SK-N-MC (cell line): ENCODE results near the gene ASTN2.
A peak's percentile ranks its signal among the peaks of the same experiment; 100 is the strongest.

Experiments used
- DNase-seq: peaks from one replicate; pipeline ENCODE4 v3.0.0-alpha.2; 2011; ENCODE audit warnings: low read depth, low spot score
- H3K27ac ChIP-seq: fragments of 200-600 bp; sonication (generic); 2 replicates; pipeline ENCODE4 v1.5.1; 2016; ENCODE audit warnings: mixed run types
- H3K36me3 ChIP-seq: fragments of 200-600 bp; sonication (generic); 2 replicates; pipeline ENCODE4 v1.6.1; 2017; ENCODE audit warnings: antibody characterized with exemption, low read length, mixed read lengths; ENCODE audit not compliant: insufficient read depth
- H3K4me3 ChIP-seq: fragments of 200-600 bp; sonication (generic); 2 replicates; pipeline ENCODE4 v1.5.1; 2016
- H3K9ac ChIP-seq: fragments of 200-600 bp; sonication (generic); 2 replicates; pipeline ENCODE4 v1.8.0; 2017; ENCODE audit warnings: mixed run types, mixed read lengths; ENCODE audit not compliant: insufficient read length
- H3K9me3 ChIP-seq: fragments of 200-600 bp; sonication (generic); 2 replicates; pipeline ENCODE4 v1.6.1; 2017; ENCODE audit warnings: low read depth, mild to moderate bottlenecking, antibody characterized with exemption, low read length, moderate library complexity, mixed read lengths
- EZH2 ChIP-seq: fragments of 200-600 bp; sonication (generic); IDR thresholded peaks from one replicate; pipeline ENCODE4 v1.6.1; 2017; ENCODE audit warnings: antibody characterized with exemption
- FOXP2 ChIP-seq: optimal IDR thresholded peaks from 2 replicates; pipeline ENCODE3; 2011; ENCODE audit warnings: mild to moderate bottlenecking, moderate library complexity; ENCODE audit not compliant: insufficient read depth; ENCODE audit errors: extremely low read length, control extremely low read depth
- POLR2AphosphoS5 ChIP-seq: IDR thresholded peaks from 2 replicates; pipeline ENCODE4 v1.6.1; 2012; ENCODE audit warnings: mild to moderate bottlenecking, low read depth, low read length, borderline replicate concordance

The ASTN2 gene

GRCh38 chr9:117182046-117182445, 232.8 kb downstream of the ASTN2 start:
- no peak for DNase-seq
- peak; percentile 24 for TF ChIP-seq FOXP2
- TF ChIP-seq POLR2AphosphoS5 = no peak
- Histone ChIP-seq H3K36me3 (no peaks in the 10 kb centered on the region), H3K9me3 (no peaks in the 10 kb centered on the region; the same call in 1 of the 2 replicates), H3K27ac (peak overlapping the region; percentile 94), H3K9ac (peak overlapping the region; percentile 24), H3K4me3 (peak overlapping the region; percentile 51)

GRCh38 chr9:117180896-117181445, 233.9 kb downstream of the ASTN2 start:
- no peak overlapping the region for H3K9ac ChIP-seq
- DNase-seq = peak; percentile 79
- peak overlapping the region; percentile 94 for H3K27ac ChIP-seq
- no peak for TF ChIP-seq EZH2
- TF ChIP-seq FOXP2 = no peak
- no peak; the same call in 1 of the 2 replicates for TF ChIP-seq POLR2AphosphoS5
- no peaks in the 10 kb centered on the region; the same call in 1 of the 2 replicates for H3K9me3 ChIP-seq
- H3K4me3 ChIP-seq = peak overlapping the region; percentile 51
- no peaks in the 10 kb centered on the region for H3K36me3 ChIP-seq

GRCh38 chr9:117178596-117179375, 236.1 kb downstream of the ASTN2 start:
- Histone ChIP-seq H3K4me3 (peak overlapping the region; percentile 30), H3K36me3 (no peaks in the 10 kb centered on the region), H3K9me3 (no peaks in the 10 kb centered on the region; the same call in 1 of the 2 replicates), H3K27ac (peak overlapping the region; percentile 94), H3K9ac (no peak overlapping the region)
- peak; percentile 57 for DNase-seq
- TF ChIP-seq EZH2 = no peak
- TF ChIP-seq FOXP2 = peak; percentile 74
- TF ChIP-seq POLR2AphosphoS5 = peak; percentile 42; the same call in 1 of the 2 replicates

GRCh38 chr9:117170567-117170966, 244.3 kb downstream of the ASTN2 start:
- Histone ChIP-seq H3K4me3 (no peak overlapping the region), H3K9me3 (no peaks in the 10 kb centered on the region), H3K9ac (no peak overlapping the region), H3K36me3 (no peaks in the 10 kb centered on the region), H3K27ac (no peak overlapping the region)
- DNase-seq = no peak
- no peak for TF ChIP-seq EZH2
- TF ChIP-seq POLR2AphosphoS5 = no peak
- no peak for TF ChIP-seq FOXP2

- DNase-seq = peak; percentile 84
- no peaks in the 10 kb centered on the region for H3K9me3 ChIP-seq
- H3K36me3 ChIP-seq = no peaks in the 10 kb centered on the region
- TF ChIP-seq POLR2AphosphoS5 (no peak), EZH2 (no peak), FOXP2 (no peak)
- H3K27ac ChIP-seq = peak overlapping the region; percentile 15
- peak overlapping the region; percentile 63 for H3K4me3 ChIP-seq
- no peak overlapping the region for H3K9ac ChIP-seq
Measured at GRCh38 chr9:117169089-117169621, 245.7 kb downstream of the ASTN2 start.

- H3K27ac ChIP-seq = no peak overlapping the region
- no peak for DNase-seq
- TF ChIP-seq POLR2AphosphoS5 (no peak), EZH2 (no peak), FOXP2 (no peak)
- H3K4me3 ChIP-seq = no peak overlapping the region
- H3K9ac ChIP-seq = no peak overlapping the region
- no peaks in the 10 kb centered on the region for H3K36me3 ChIP-seq
- H3K9me3 ChIP-seq = no peaks in the 10 kb centered on the region
Measured at GRCh38 chr9:117164512-117164911, 250.3 kb downstream of the ASTN2 start.

GRCh38 chr9:117160254-117160653, 254.6 kb downstream of the ASTN2 start:
- H3K27ac ChIP-seq = no peak overlapping the region
- no peak for DNase-seq
- TF ChIP-seq POLR2AphosphoS5 = no peak
- no peak for TF ChIP-seq FOXP2
- TF ChIP-seq EZH2 = no peak
- H3K36me3 ChIP-seq = no peaks in the 10 kb centered on the region
- H3K4me3 ChIP-seq = no peak overlapping the region
- no peak overlapping the region for H3K9ac ChIP-seq
- H3K9me3 ChIP-seq = no peaks in the 10 kb centered on the region

- DNase-seq = no peak
- Histone ChIP-seq H3K9ac (no peak overlapping the region), H3K4me3 (no peak overlapping the region), H3K27ac (no peak overlapping the region), H3K9me3 (no peaks in the 10 kb centered on the region), H3K36me3 (no peaks in the 10 kb centered on the region)
- no peak for TF ChIP-seq POLR2AphosphoS5
Measured at GRCh38 chr9:117156771-117157535, 257.9 kb downstream of the ASTN2 start.
